Cerebellar cortex (tissue), 1 donor: ENCODE measurements around the gene LRRC71.

Experiments
- DNase-seq: peaks from one replicate; pipeline ENCODE4 v3.0.0-alpha.2; 2015; ENCODE audit warnings: low spot score

Gene LRRC71

GRCh38 chr1:156920233-156921052 lies at the start of gene LRRC71:
Gene LRRC71, plus strand, starts transcription at chr1:156920632. Its CDS starts 172 bp downstream, at chr1:156920804.
- DNase-seq: peak; percentile 48

GRCh38 chr1:156873659-156874058 lies 46.8 kb upstream of the LRRC71 start:
- DNase-seq: no peak

- DNase-seq: no peak
Measured at GRCh38 chr1:156874142-156874541, 46.3 kb upstream of the LRRC71 start.

- no peak for DNase-seq
Measured at GRCh38 chr1:156874572-156875340, 45.7 kb upstream of the LRRC71 start.

- DNase-seq: no peak
Measured at GRCh38 chr1:156875341-156875615, 45.2 kb upstream of the LRRC71 start.

- DNase-seq: no peak
Measured at GRCh38 chr1:156876281-156876680, 44.2 kb upstream of the LRRC71 start.

GRCh38 chr1:156877433-156878170 lies 42.8 kb upstream of the LRRC71 start:
- DNase-seq: no peak

- DNase-seq: no peak
Measured at GRCh38 chr1:156879876-156880275, 40.6 kb upstream of the LRRC71 start.

GRCh38 chr1:156880473-156880872 lies 40.0 kb upstream of the LRRC71 start:
- no peak for DNase-seq

GRCh38 chr1:156881101-156881500 lies 39.3 kb upstream of the LRRC71 start:
- DNase-seq: no peak

GRCh38 chr1:156881663-156882062 lies 38.8 kb upstream of the LRRC71 start:
- no peak for DNase-seq

GRCh38 chr1:156882543-156882942 lies 37.9 kb upstream of the LRRC71 start:
- no peak for DNase-seq

GRCh38 chr1:156883919-156884318 lies 36.5 kb upstream of the LRRC71 start:
- no peak for DNase-seq

GRCh38 chr1:156884560-156885184 lies 35.8 kb upstream of the LRRC71 start:
- DNase-seq: no peak

GRCh38 chr1:156885314-156885713 lies 35.1 kb upstream of the LRRC71 start:
- DNase-seq: no peak

GRCh38 chr1:156885880-156886355 lies 34.5 kb upstream of the LRRC71 start:
- DNase-seq: no peak

- DNase-seq: no peak
Measured at GRCh38 chr1:156886583-156887281, 33.7 kb upstream of the LRRC71 start.

- no peak for DNase-seq
Measured at GRCh38 chr1:156887317-156887716, 33.1 kb upstream of the LRRC71 start.

- no peak for DNase-seq
Measured at GRCh38 chr1:156887734-156888133, 32.7 kb upstream of the LRRC71 start.

- peak; percentile 88 for DNase-seq
Measured at GRCh38 chr1:156889802-156890580, 30.4 kb upstream of the LRRC71 start.
